ENCODE measurements around the gene ERAP2.
"Not testable (repeated sequence)": the region's sequence is repeated elsewhere in the genome, so short reads cannot be mapped to it uniquely, and the experiment has no call there.

The ERAP2 gene

GRCh38 chr5:96871686-96872085 is 4.6 kb upstream of the ERAP2 start:
- DNase-seq (ENCODE audit: low spot score) = no peak
- TF ChIP-seq, protein P1, sequence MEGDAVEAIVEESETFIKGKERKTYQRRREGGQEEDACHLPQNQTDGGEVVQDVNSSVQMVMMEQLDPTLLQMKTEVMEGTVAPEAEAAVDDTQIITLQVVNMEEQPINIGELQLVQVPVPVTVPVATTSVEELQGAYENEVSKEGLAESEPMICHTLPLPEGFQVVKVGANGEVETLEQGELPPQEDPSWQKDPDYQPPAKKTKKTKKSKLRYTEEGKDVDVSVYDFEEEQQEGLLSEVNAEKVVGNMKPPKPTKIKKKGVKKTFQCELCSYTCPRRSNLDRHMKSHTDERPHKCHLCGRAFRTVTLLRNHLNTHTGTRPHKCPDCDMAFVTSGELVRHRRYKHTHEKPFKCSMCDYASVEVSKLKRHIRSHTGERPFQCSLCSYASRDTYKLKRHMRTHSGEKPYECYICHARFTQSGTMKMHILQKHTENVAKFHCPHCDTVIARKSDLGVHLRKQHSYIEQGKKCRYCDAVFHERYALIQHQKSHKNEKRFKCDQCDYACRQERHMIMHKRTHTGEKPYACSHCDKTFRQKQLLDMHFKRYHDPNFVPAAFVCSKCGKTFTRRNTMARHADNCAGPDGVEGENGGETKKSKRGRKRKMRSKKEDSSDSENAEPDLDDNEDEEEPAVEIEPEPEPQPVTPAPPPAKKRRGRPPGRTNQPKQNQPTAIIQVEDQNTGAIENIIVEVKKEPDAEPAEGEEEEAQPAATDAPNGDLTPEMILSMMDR (IDR thresholded peaks at IDR 0.05; ENCODE audit: extremely low read depth, missing control alignments) = no peak

GRCh38 chr5:96873449-96873848 is 2.9 kb upstream of the ERAP2 start:
- TF ChIP-seq, protein P1 (IDR thresholded peaks at IDR 0.05; ENCODE audit: extremely low read depth, missing control alignments) = no peak
- DNase-seq (ENCODE audit: low spot score) = no peak

DNA sequence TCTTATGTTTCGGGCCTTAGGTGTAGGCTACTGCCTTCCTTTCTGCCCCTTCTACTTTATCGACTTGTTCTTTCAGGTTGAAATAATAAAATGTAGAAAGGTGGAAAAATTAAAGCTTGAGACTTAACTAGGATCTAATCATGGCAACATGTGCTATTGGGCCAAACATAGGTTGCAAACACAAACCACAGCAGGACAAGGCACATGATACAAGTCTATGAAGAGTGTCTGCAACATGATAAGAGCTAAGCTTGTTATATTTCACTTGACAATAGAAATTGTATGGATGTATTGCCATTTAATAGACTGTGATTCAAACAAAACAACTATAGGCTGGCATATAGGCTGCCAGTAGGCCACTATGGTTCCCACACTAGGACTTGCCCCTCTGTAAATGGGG is 1.7 kb upstream of the ERAP2 start:
- no peak for DNase-seq (ENCODE audit: low spot score)
- TF ChIP-seq, protein P1 (IDR thresholded peaks at IDR 0.05; ENCODE audit: extremely low read depth, missing control alignments) = no peak

GRCh38 chr5:96875791-96876291 is 459 bp upstream of the ERAP2 start:
- DNase-seq (ENCODE audit: low spot score) = no peak
- TF ChIP-seq, protein P1 (IDR thresholded peaks at IDR 0.05; ENCODE audit: extremely low read depth, missing control alignments) = no peak

DNA sequence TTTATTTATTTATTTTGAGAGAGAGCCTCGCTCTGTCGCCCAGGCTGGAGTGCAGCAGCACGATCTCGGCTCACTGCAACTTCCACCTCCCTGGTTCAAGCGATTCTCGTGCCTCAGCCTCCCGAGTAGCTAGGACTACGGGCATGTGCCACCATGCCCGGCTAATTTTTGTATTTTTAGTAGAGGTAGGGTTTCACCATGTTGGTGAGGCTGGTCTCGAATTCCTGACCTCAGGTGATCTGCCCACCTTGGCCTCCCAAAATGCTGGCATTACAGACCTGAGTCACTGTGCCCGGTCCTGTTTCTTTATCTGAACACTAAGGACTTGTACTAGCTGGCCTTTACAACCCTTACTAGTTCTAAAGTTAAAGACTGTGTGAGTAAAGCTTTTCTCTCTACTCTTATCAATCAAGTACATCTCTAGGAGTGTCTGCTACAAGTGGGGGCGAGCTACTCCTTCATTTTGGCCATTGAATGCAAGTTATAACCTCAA is 723 bp downstream of the ERAP2 start:
- not testable (repeated sequence) for DNase-seq (ENCODE audit: low spot score)

GRCh38 chr5:96879665-96880064 is 3.4 kb downstream of the ERAP2 start:
- no peak for DNase-seq (ENCODE audit: low spot score)
- TF ChIP-seq, protein P1 (IDR thresholded peaks at IDR 0.05; ENCODE audit: extremely low read depth, missing control alignments) = no peak

DNA sequence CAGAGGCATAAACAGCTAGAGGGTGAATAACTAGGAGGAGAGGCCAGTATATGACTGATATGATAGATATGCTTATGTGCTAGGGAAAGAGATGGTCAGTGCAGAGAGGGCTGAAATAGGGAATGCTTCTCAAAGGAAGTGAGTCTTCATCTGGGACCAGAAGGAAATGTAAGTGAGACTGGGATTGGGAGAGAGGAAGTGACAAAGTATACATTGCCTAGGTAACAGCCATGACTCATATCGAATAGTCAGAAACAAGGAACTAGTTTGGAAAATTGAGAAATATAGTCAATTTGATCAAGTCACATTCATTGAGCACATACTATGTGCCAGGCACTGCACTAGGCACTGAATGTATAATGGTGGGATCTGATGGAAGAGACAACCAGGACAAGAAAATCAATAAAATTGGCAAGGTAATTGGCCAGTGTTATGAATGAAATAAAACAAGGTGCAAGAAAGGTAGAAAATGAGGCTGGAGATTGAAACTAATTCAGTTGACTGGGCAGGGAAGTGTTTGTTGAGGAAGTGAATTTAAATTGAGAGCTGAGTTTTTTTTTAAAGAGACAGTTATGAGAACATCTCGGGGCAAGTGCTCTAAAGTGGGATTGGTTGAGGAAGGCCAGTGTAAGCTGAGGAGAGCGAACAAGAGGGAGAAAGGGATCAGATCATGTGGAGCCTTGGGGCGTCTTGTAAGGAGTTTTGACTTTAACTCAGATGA is 4.3 kb downstream of the ERAP2 start:
- DNase-seq (ENCODE audit: low spot score) = no peak
- TF ChIP-seq, protein P1 (IDR thresholded peaks at IDR 0.05; ENCODE audit: extremely low read depth, missing control alignments) = no peak
